ENCODE measurements around the gene HIGD1A. TPM values are rescaled to one million over a fixed set of nuclear protein-coding genes. Genes with fewer than 3 reads are reported as not detected.

The HIGD1A gene
- total RNA-seq, 3 donors from 2014 or later (not counting 1 experiment from before 2014, with no cell fraction given) = 24.5 to 28.5 (median 28.2) TPM

GRCh38 chr3:42838571-42838970, 34.3 kb upstream of the HIGD1A start:
- H3K27me3 Mint-ChIP-seq (ENCODE audit: low read depth in 2 of 2) = peaks cover 0 to 3% of the 10 kb centered on the region in 2 donors
- DNase-seq = no peak
- no peak for ATAC-seq
- Histone ChIP-seq H3K27ac (ENCODE audit: low read length) (no peak overlapping the region), H3K4me3 (ENCODE audit: low read length) (no peak overlapping the region), H3K4me1 (ENCODE audit: control insufficient read depth, insufficient read depth, low read length) (no peaks in the 10 kb centered on the region), H3K9me3 (ENCODE audit: control insufficient read depth, insufficient read depth, low read length) (no peaks in the 10 kb centered on the region), H3K27me3 (ENCODE audit: control insufficient read depth, insufficient read depth, low read length) (no peaks in the 10 kb centered on the region), H3K36me3 (ENCODE audit: control insufficient read depth, insufficient read depth, low read length) (no peaks in the 10 kb centered on the region)
- WGBS (ENCODE audit: insufficient coverage) = 90% methylated on average over 3 of the region's 4 CpGs
- H3K36me3 Mint-ChIP-seq = no peaks in the 10 kb centered on the region
- H3K4me3 Mint-ChIP-seq = no peak overlapping the region
- no peak for TF ChIP-seq CTCF (IDR thresholded peaks at IDR 0.05)
- no peaks in the 10 kb centered on the region for H3K9me3 Mint-ChIP-seq
- intact Hi-C loops (cut with micrococcal nuclease) = no loop called here
- no peak overlapping the region for H3K27ac Mint-ChIP-seq
- peaks cover 0 to 7% of the 10 kb centered on the region in 2 donors for H3K4me1 Mint-ChIP-seq

- ATAC-seq = no peak
- WGBS (ENCODE audit: insufficient coverage) = 84% methylated on average over 5 of the region's 5 CpGs
These were observed 32.1 kb upstream of the HIGD1A start for GRCh38 chr3:42836150-42837123.

DNA sequence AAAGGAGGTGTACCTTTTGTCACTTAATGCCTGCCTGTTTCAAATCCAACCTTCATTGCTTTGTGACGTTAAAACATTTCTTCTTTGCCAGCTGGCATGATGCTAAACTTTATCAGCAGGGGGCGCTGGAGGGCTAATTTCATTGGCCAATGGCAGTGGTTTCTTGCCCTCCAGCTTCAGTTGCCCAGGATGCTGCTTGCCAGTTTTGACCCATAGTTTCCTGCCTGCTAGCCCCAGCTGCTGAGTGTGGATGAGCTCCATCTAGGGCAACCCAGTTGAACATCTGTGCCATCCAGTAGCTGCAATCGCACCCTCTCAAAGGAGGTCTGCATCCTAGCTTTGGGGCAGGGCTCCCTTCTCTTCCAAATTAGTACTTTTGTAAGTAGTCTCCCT, 27.0 kb upstream of the HIGD1A start:
- ATAC-seq = peak; percentile 68 to 89 (median 85)
- TF ChIP-seq CTCF (IDR thresholded peaks at IDR 0.05) = peak; percentile 89
- Mint-ChIP-seq H3K9me3 (no peaks in the 10 kb centered on the region), H3K4me3 (no peak overlapping the region), H3K27me3 (ENCODE audit: low read depth in 2 of 2) (peaks cover 11 to 14% of the 10 kb centered on the region in 2 donors), H3K4me1 (peaks cover 8 to 13% of the 10 kb centered on the region in 2 donors), H3K27ac (peak overlapping the region in 1 of 2 donors; percentile 16), H3K36me3 (no peaks in the 10 kb centered on the region)
- Histone ChIP-seq H3K27me3 (ENCODE audit: control insufficient read depth, insufficient read depth, low read length) (peaks cover 2% of the 10 kb centered on the region), H3K4me1 (ENCODE audit: control insufficient read depth, insufficient read depth, low read length) (peaks cover 3% of the 10 kb centered on the region), H3K9me3 (ENCODE audit: control insufficient read depth, insufficient read depth, low read length) (no peaks in the 10 kb centered on the region), H3K4me3 (ENCODE audit: low read length) (no peak overlapping the region), H3K36me3 (ENCODE audit: control insufficient read depth, insufficient read depth, low read length) (no peaks in the 10 kb centered on the region), H3K27ac (ENCODE audit: low read length) (no peak overlapping the region)
- intact Hi-C loops (cut with micrococcal nuclease) = loop anchor here (1.0 to 2.0 kb wide), 2 partner anchors 50 to 51 kb away; no protein-coding TSS in a partner anchor
- DNase-seq = peak; percentile 69 to 82
- 31% methylated on average over 3 of the region's 3 CpGs for WGBS (ENCODE audit: insufficient coverage)

More at GRCh38 chr3:42836150-42837123, 32.1 kb upstream of the HIGD1A start:
- no peak for TF ChIP-seq CTCF (IDR thresholded peaks at IDR 0.05)
- no peaks in the 10 kb centered on the region for H3K27me3 ChIP-seq (ENCODE audit: control insufficient read depth, insufficient read depth, low read length)
- H3K9me3 ChIP-seq (ENCODE audit: control insufficient read depth, insufficient read depth, low read length) = no peaks in the 10 kb centered on the region
- H3K4me1 Mint-ChIP-seq = peaks cover 4 to 11% of the 10 kb centered on the region in 2 donors
- H3K27me3 Mint-ChIP-seq (ENCODE audit: low read depth in 2 of 2) = peaks cover 0 to 3% of the 10 kb centered on the region in 2 donors
- no peak overlapping the region for H3K4me3 Mint-ChIP-seq
- H3K36me3 ChIP-seq (ENCODE audit: control insufficient read depth, insufficient read depth, low read length) = no peaks in the 10 kb centered on the region
- H3K27ac ChIP-seq (ENCODE audit: low read length) = no peak overlapping the region
- no peaks in the 10 kb centered on the region for H3K36me3 Mint-ChIP-seq
- DNase-seq = no peak
- H3K4me1 ChIP-seq (ENCODE audit: control insufficient read depth, insufficient read depth, low read length) = peaks cover under 1% of the 10 kb centered on the region
- intact Hi-C loops (cut with micrococcal nuclease) = no loop called here
- H3K27ac Mint-ChIP-seq = no peak overlapping the region
- no peak overlapping the region for H3K4me3 ChIP-seq (ENCODE audit: low read length)
- no peaks in the 10 kb centered on the region for H3K9me3 Mint-ChIP-seq
